H9 (cell line): ENCODE data around the gene FAM210A. TPM values are rescaled to one million over a fixed set of nuclear protein-coding genes. Genes with fewer than 3 reads are reported as not detected.

ENCODE experiments used
- DNase-seq: peaks from one replicate; pipeline ENCODE4 v3.0.0-alpha.2; 2017
- H2AFZ ChIP-seq: one replicate; pipeline ENCODE4 v1.6.1; 2013; ENCODE audit warnings: mild to moderate bottlenecking, low read length, control low read depth, moderate library complexity
- H2AK5ac ChIP-seq: 2 replicates; pipeline ENCODE4 v1.6.1; 2013; ENCODE audit warnings: low read length, control low read depth, mixed read lengths; ENCODE audit not compliant: insufficient read length
- H2BK120ac ChIP-seq: one replicate; pipeline ENCODE4 v1.6.1; 2013; ENCODE audit warnings: low read depth, mild to moderate bottlenecking, low read length, control low read depth, inconsistent platforms; ENCODE audit not compliant: poor library complexity, severe bottlenecking
- H2BK12ac ChIP-seq: 2 replicates; pipeline ENCODE4 v1.6.1; 2013; ENCODE audit warnings: low read length, control low read depth, mixed read lengths, low read depth; ENCODE audit not compliant: insufficient read length
- H2BK15ac ChIP-seq: 2 replicates; pipeline ENCODE4 v1.6.1; 2013; ENCODE audit warnings: low read depth, low read length, control low read depth
- H2BK20ac ChIP-seq: one replicate; pipeline ENCODE4 v1.6.1; 2013; ENCODE audit warnings: low read depth, mild to moderate bottlenecking, low read length, control low read depth, inconsistent platforms; ENCODE audit not compliant: poor library complexity, severe bottlenecking
- H2BK5ac ChIP-seq: 2 replicates; pipeline ENCODE4 v1.6.1; 2013; ENCODE audit warnings: low read length, control low read depth, mixed read lengths; ENCODE audit not compliant: insufficient read length
- H3K14ac ChIP-seq: 2 replicates; pipeline ENCODE4 v1.6.1; 2013; ENCODE audit warnings: low read length, control low read depth; ENCODE audit not compliant: insufficient read depth
- H3K18ac ChIP-seq: 2 replicates; pipeline ENCODE4 v1.6.1; 2013; ENCODE audit warnings: low read depth, mild to moderate bottlenecking, mixed read lengths, low read length, control low read depth; ENCODE audit not compliant: insufficient read length
- H3K23ac ChIP-seq: 2 replicates; pipeline ENCODE4 v1.6.1; 2013; ENCODE audit warnings: low read length, control low read depth, mixed read lengths, low read depth; ENCODE audit not compliant: insufficient read length
- H3K23me2 ChIP-seq: 2 replicates; pipeline ENCODE4 v1.6.1; 2013; ENCODE audit warnings: low read depth, mild to moderate bottlenecking, mixed read lengths, low read length, control low read depth; ENCODE audit not compliant: insufficient read length, poor library complexity, severe bottlenecking
- H3K27ac ChIP-seq: 2 replicates; pipeline ENCODE4 v1.5.1; 2013; ENCODE audit warnings: low read length, control low read depth, mixed read lengths, low read depth; ENCODE audit not compliant: insufficient read length
- H3K27me3 ChIP-seq: 2 replicates; pipeline ENCODE4 v1.6.1; 2013; ENCODE audit warnings: low read length, control low read depth, inconsistent platforms; ENCODE audit not compliant: insufficient read depth
- H3K4ac ChIP-seq: 2 replicates; pipeline ENCODE4 v1.6.1; 2013; ENCODE audit warnings: low read depth, mild to moderate bottlenecking, control low read depth, inconsistent platforms, low read length, moderate library complexity
- H3K4me1 ChIP-seq: 2 replicates; pipeline ENCODE4 v1.6.1; 2013; ENCODE audit warnings: low read length, control low read depth, inconsistent platforms; ENCODE audit not compliant: insufficient read depth
- H3K4me2 ChIP-seq: 2 replicates; pipeline ENCODE4 v1.6.1; 2013; ENCODE audit warnings: low read length, control low read depth, mixed read lengths; ENCODE audit not compliant: insufficient read length, insufficient read depth
- H3K56ac ChIP-seq: 2 replicates; pipeline ENCODE4 v1.6.1; 2013; ENCODE audit warnings: low read depth, mild to moderate bottlenecking, mixed read lengths, low read length, control low read depth; ENCODE audit not compliant: insufficient read length
- H3K79me1 ChIP-seq: 2 replicates; pipeline ENCODE4 v1.6.1; 2013; ENCODE audit warnings: low read depth, mild to moderate bottlenecking, moderate library complexity, low read length, control low read depth, inconsistent platforms; ENCODE audit not compliant: insufficient read depth, poor library complexity, severe bottlenecking
- H3K79me2 ChIP-seq: 2 replicates; pipeline ENCODE4 v1.6.1; 2013; ENCODE audit warnings: low read length, control low read depth, inconsistent platforms; ENCODE audit not compliant: insufficient read depth
- H3K9ac ChIP-seq: 2 replicates; pipeline ENCODE4 v1.6.1; 2013; ENCODE audit warnings: low read length, control low read depth, mixed read lengths; ENCODE audit not compliant: insufficient read length; ENCODE audit errors: extremely low read depth
- H3K9me3 ChIP-seq: one replicate; pipeline ENCODE4 v1.6.1; 2013; ENCODE audit warnings: low read depth, low read length, inconsistent platforms; ENCODE audit not compliant: control insufficient read depth
- H3T11ph ChIP-seq: one replicate; pipeline ENCODE4 v1.6.1; 2013; ENCODE audit warnings: mild to moderate bottlenecking, low read length, control low read depth, inconsistent platforms
- H4K20me1 ChIP-seq: one replicate; pipeline ENCODE4 v1.6.1; 2013; ENCODE audit not compliant: control insufficient read depth, insufficient read length, insufficient read depth
- H4K5ac ChIP-seq: 2 replicates; pipeline ENCODE4 v1.6.1; 2013; ENCODE audit warnings: low read depth, mild to moderate bottlenecking, mixed read lengths, low read length, control low read depth; ENCODE audit not compliant: insufficient read length
- H4K8ac ChIP-seq: replicated peaks from 2 replicates; pipeline ENCODE4 v1.6.1; 2013; ENCODE audit warnings: low read length, control low read depth, mixed read lengths, low read depth; ENCODE audit not compliant: insufficient read length
- H4K91ac ChIP-seq: 2 replicates; pipeline ENCODE4 v1.6.1; 2013; ENCODE audit warnings: low read depth, mild to moderate bottlenecking, moderate library complexity, mixed read lengths, low read length, control low read depth; ENCODE audit not compliant: insufficient read length
- H3K27ac Mint-ChIP-seq, 3 experiments: 2 replicates in 2 of 3; 3 replicates in 1 of 3; pipeline ENCODE4 v1.8.0; 2020 to 2021; ENCODE audit warnings: mixed read lengths in 3 of 3, mild to moderate bottlenecking in 1 of 3, moderate library complexity in 1 of 3
- H3K27me3 Mint-ChIP-seq: 2 replicates; pipeline ENCODE4 v1.8.0; 2021; ENCODE audit warnings: low read depth, mild to moderate bottlenecking, moderate library complexity, mixed read lengths
- H3K36me3 Mint-ChIP-seq, 3 experiments: 2 replicates in 2 of 3; 3 replicates in 1 of 3; pipeline ENCODE4 v1.8.0; 2020 to 2021; ENCODE audit warnings: low read depth in 3 of 3, mixed read lengths in 3 of 3; ENCODE audit not compliant: insufficient read depth in 1 of 3
- H3K4me1 Mint-ChIP-seq, 2 experiments: 2 replicates each; pipeline ENCODE4 v1.8.0; 2020; ENCODE audit warnings: mixed read lengths in 2 of 2
- H3K4me3 Mint-ChIP-seq, 2 experiments: 2 replicates in 1 of 2; 3 replicates in 1 of 2; pipeline ENCODE4 v1.8.0; 2020 to 2021; ENCODE audit warnings: mild to moderate bottlenecking in 2 of 2, mixed read lengths in 2 of 2, moderate library complexity in 1 of 2
- H3K9me3 Mint-ChIP-seq, 2 experiments: 2 replicates in 1 of 2; 3 replicates in 1 of 2; pipeline ENCODE4 v1.8.0; 2020; ENCODE audit warnings: mild to moderate bottlenecking in 2 of 2, mixed read lengths in 2 of 2, moderate library complexity in 1 of 2
- CTCF ChIP-seq: fragments of 200-600 bp; sonication (generic); conservative IDR thresholded peaks from 3 replicates; pipeline ENCODE4 v1.8.0; 2021; ENCODE audit warnings: antibody characterized with exemption, mild to moderate bottlenecking
- WGBS: extraction: QIAGEN DNeasy Blood & Tissue Kit; methylation state at CpG from one replicate; pipeline ENCODE4 v1.1.7; 2013; ENCODE audit warnings: missing lambda C conversion rate, low lambda C conversion rate, mixed read lengths; ENCODE audit not compliant: insufficient read length; ENCODE audit errors: extremely low coverage; 5-methylcytosine and 5-hydroxymethylcytosine counted together
- total RNA-seq: library from RNA; stranded (reverse); gene quantifications from 2 replicates; pipeline ENCODE4 v1.2.1, GENCODE V29; 2021

Gene FAM210A
- total RNA-seq, 1 experiment from 2014 or later, result 22.5 TPM

GRCh38 chr18:13616525-13617035, 109.8 kb downstream of the FAM210A start:
- H4K5ac ChIP-seq, result no peak overlapping the region
- no peak overlapping the region for H2BK5ac ChIP-seq
- no peak overlapping the region for H3K4me3 Mint-ChIP-seq
- no peak overlapping the region for H3K27ac Mint-ChIP-seq
- no peaks in the 10 kb centered on the region for H3K79me1 ChIP-seq
- no peak overlapping the region for H2BK20ac ChIP-seq
- no peak for TF ChIP-seq CTCF
- no peak overlapping the region for H2AK5ac ChIP-seq
- no peak overlapping the region for H3K4me2 ChIP-seq
- H3K23me2 ChIP-seq, result no peaks in the 10 kb centered on the region
- H3K9me3 ChIP-seq, result no peaks in the 10 kb centered on the region
- H3K23ac ChIP-seq, result no peak overlapping the region
- H2BK15ac ChIP-seq, result no peak overlapping the region
- no peaks in the 10 kb centered on the region for H3K79me2 ChIP-seq
- H3T11ph ChIP-seq, result no peak overlapping the region
- peaks cover 11% of the 10 kb centered on the region for H3K27me3 Mint-ChIP-seq
- H3K4me1 ChIP-seq, result no peaks in the 10 kb centered on the region
- DNase-seq, result no peak
- H2BK120ac ChIP-seq, result no peak overlapping the region
- H3K36me3 Mint-ChIP-seq, result peaks cover 0 to 2% (median 0%) of the 10 kb centered on the region in 3 experiments; a peak in 2 of 7 replicates
- no peak overlapping the region for H3K9ac ChIP-seq
- H3K9me3 Mint-ChIP-seq, result no peaks in the 10 kb centered on the region
- no peaks in the 10 kb centered on the region; the same call in 1 of the 2 replicates for H3K27me3 ChIP-seq
- no peak overlapping the region for H3K56ac ChIP-seq
- no peak overlapping the region for H3K4ac ChIP-seq
- H2BK12ac ChIP-seq, result no peak overlapping the region
- H3K18ac ChIP-seq, result no peak overlapping the region
- no peak overlapping the region for H4K8ac ChIP-seq
- no peak overlapping the region for H4K91ac ChIP-seq
- peaks cover 7 to 10% of the 10 kb centered on the region in 2 experiments for H3K4me1 Mint-ChIP-seq
- H3K14ac ChIP-seq, result no peak overlapping the region
- WGBS, result no CpG with 5 or more reads among the region's 15 CpGs
- no peak overlapping the region for H3K27ac ChIP-seq
- no peaks in the 10 kb centered on the region for H4K20me1 ChIP-seq
- no peak overlapping the region for H2AFZ ChIP-seq
